HG02759 (cell line): ENCODE measurements around the gene ADGRL3.
"Not testable (repeated sequence)": the region's sequence is repeated elsewhere in the genome, so short reads cannot be mapped to it uniquely, and the experiment has no call there.

Experiments used
- ATAC-seq: cut with Tn5 transposase; IDR thresholded peaks from one replicate; pipeline ENCODE4 v1.9.1; 2021; ENCODE audit warnings: mild to moderate bottlenecking, moderate library complexity; ENCODE audit not compliant: unreplicated experiment

The ADGRL3 gene

DNA sequence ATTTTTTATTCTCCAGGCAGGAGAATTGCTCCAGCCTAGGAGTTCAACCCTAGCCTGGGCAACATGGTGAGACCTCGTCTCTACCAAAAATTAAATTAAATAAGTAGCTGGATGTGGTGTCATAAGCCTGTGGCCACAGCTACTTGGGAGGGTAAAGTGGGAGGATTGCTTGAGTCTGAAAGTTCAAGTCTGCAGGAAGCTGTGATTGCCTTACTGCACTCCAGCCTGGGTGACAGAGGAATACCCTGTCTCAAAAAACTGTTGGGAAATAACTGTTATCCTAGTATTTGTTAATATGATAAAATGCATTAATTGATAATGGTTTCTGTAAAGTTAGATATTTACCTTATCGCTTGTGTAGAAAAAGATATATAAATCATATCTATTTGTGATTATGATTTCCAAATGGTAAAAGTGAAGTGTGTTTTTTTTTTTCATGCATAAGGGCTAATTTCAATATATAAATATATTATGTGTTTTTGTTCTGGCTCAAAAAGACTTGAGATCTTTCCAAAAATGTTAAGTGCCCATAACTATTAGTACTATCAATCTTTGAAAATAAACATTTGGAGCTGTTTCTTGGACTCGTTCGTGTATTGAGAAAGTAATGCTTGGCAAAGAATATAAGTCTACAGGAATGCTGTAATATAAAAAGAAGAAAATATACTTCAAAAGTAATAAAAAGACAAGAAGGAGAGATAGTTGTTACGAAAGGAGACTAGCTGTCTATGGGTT, 396.6 kb downstream of the ADGRL3 start:
- ATAC-seq, result no peak

DNA sequence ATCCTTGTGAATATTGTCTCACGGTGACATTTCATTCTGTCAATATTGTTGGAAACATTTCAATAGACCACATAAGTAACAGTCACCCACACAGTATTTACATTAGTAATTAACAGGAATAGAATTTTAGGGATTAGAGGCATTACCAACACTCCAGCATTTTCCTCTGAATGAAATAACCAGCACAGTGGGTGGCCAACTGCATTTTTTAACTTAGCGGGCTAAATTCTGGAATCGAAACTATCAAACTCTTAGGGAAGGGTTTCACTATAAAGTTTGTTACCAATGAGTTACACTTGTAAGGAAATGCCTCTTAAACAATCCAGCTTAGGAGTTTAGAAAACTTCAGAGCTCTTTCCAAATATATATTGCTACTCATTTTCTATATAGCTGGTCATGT, 403.0 kb downstream of the ADGRL3 start:
- ATAC-seq, result no peak

DNA sequence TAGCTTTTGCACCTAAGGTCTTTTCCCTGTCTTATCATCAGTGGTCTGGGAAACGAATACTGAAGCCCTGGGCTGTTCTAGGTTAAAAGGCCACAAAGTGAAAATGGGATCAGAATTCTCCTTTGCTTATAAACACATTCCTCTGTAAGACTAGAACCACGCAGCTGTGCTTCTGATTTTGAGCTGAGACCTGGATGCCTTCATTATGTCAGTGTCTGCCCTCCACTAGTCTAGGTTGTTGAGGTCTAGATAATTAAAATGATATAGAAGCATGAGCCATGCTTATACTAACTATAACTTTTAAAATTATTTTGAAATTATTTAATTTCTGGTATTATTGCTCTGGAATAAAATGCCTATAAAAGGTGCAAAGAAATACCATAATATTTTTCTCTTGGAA, 403.9 kb downstream of the ADGRL3 start:
- no peak for ATAC-seq

DNA sequence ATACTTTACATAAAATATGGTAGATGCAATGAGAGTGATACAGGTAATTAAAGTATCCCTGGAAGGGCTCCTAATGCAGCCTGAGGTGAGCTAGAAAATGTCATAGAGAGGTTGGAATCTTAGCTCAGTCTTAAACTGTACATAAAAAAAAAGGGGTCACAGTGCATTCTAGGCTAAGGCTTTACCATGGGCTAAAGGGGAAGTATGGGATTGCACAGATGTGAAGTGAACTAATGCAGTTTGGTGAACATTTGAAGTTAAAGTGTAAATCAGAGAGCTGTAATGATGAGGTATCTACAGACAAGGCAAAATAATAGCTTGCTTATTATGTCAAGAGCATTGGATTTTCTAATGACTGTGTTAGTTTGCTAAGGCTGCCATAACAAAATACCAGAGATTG, 405.9 kb downstream of the ADGRL3 start:
- no peak for ATAC-seq

DNA sequence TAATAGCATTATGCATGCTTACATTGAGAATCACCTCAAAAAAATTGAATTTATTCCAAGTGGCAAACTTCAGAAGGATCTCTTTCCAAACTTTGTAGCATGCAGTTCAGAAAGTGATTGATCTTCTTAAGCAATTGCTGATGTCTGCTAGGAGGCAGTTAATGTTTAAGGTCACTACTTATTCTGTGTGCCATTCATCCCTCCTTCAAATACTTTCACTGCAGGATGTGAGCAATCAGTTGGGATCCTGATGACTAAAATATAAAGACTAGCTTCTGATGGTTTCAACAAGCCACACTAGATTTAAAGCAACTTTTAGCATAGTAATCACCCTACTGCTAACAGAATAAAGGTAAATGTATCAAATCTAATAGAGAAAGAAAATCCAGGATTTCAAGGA, 414.1 kb downstream of the ADGRL3 start:
- ATAC-seq, result no peak

DNA sequence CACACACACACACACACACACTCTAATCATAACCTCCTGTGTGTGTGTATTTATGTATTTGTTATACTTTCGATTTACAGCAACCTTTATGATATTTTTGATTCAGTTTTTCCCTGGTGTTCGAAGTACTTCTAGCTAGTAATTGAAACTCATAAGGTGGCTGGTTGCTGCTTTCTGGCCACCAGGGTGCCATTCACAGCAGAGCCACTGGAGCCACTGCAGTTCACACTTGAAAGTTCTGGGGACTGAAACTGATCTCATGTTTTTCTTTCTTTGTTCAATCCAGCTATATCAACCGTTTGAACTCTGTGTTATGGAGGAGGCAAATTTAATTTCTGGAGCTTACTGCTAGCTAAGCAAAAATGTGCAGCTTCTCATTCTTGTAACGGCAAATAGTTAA, 419.4 kb downstream of the ADGRL3 start:
- no peak for ATAC-seq

DNA sequence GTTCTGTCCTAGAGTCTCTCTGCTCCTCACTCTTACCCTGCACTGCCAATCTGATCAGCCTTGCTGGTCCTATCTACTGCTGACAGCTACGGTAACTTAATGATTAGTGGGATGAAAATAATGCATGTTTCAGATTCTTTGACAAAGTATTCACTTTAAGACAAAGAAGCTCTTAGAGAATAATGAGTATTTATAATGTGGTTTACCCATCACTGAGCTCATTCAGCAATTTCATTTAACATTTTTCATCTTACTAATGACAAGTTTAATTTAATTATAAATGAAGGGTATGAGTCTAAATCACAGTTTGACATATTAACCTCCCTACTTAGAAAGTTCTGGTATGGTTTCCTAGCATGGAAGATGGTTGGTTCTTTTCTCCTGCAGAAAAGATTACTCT, 428.2 kb downstream of the ADGRL3 start:
- no peak for ATAC-seq

DNA sequence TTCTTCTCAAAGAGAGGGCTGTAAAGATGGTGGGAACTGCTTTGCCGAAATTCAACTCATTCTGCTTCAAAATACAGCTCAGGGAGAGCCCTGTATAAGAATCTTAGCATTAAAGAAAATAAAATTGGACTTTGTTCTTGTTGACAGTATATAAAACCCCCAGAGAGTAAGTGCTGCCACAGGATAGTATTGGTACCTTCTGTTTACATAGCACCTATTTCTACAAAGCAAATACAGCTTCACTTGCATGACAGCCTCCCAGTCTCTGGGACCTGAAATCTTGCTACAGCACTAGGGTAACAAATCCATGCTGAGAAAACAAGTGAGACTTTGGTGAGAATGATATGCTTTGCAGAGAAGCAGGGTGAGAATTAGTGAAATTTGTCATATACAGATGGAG, 428.6 kb downstream of the ADGRL3 start:
- no peak for ATAC-seq

DNA sequence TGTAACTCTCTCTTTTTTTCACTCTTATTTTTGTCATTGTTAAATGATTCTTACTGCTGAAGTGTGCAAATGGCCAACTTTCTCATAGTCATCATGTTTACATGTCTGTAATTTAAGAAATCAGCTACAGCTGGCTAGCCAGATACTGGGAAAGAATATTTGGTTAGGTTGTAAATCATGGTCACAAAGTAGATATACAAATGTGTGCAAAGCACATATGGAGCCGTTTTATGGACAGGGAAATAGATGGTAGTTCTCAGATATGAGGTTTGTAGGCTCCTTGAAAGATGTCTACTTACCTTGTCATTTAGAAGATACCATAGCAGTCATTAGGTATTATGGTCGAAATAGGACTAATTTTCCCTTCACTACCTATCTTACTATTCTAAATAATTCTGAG, 430.4 kb downstream of the ADGRL3 start:
- no peak for ATAC-seq

DNA sequence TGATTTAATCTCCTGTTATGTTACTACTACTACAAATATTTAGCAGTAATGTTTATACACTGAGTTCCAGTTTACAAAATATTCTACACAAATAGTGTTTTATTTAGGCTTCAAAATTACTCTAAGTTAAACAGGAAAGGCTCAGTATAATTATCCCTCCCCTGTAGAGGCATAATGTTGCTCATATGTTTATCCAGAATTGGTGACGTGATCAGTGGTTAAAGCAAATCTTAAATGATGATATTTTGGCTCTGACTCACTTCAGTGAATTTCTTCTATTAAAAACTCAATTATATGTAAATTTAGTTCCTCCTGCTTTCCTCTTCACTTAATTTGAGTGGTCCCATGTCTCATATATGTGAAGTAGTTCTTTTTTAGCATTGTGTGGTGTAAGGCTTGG, 438.5 kb downstream of the ADGRL3 start:
- no peak for ATAC-seq

DNA sequence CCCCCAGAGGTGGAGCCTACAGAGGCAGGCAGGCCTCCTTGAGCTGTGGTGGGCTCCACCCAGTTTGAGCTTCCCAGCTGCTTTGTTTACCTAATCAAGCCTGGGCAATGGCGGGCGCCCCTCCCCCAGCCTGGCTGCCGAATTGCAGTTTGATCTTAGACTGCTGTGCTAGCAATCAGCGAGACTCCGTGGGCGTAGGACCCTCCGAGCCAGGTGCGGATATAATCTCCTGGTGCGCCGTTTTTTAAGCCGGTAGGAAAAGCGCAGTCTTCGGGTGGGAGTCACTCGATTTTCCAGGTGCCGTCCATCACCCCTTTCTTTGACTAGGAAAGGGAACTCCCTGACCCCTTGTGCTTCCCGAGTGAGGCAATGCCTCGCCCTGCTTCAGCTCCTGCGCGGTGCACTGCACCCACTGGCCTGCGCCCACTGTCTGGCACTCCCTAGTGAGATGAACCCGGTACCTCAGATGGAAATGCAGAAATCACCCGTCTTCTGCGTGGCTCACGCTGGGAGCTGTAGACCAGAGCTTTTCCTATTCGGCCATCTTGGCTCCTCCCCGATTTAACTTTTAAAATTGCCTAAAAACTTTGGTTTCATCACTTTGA, 446.7 kb downstream of the ADGRL3 start:
- not testable (repeated sequence) for ATAC-seq

DNA sequence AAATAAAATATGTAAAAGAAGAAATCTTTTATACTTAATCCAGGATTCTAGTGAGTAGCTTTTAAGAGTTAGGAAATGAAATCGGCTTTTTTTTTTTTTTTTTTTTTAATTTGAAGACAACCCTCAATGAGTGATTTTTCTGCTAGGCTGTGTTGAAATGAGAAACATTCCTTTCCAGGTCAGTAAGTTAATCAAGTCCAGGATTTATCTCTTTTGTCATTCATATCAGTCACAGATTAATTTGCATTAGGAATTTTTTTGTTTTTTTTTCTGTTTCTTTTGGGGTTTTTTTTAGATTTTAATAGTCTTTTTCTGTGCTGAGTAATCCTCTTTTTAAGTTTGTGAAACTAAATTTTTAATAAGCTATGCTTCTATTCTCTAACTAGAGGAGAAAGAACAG, 448.1 kb downstream of the ADGRL3 start:
- ATAC-seq, result no peak

DNA sequence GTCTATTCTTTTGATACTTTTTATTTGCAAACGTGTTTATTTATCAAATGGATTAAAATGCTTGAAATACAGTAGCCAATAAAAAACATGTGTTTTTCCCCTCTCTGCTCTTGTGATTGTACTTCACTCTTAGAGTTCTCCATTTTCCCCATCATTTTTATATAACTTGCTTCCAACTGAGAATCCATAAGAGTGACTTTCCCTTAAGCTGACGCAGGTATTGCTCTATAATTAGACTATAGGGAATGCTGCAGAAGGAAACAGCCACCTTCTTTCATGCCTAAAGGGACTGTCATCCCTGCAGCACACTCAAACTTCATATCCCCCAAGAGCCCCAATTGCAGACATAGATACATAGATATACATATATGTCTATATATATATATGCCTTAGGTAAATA, 456.9 kb downstream of the ADGRL3 start:
- ATAC-seq, result no peak

DNA sequence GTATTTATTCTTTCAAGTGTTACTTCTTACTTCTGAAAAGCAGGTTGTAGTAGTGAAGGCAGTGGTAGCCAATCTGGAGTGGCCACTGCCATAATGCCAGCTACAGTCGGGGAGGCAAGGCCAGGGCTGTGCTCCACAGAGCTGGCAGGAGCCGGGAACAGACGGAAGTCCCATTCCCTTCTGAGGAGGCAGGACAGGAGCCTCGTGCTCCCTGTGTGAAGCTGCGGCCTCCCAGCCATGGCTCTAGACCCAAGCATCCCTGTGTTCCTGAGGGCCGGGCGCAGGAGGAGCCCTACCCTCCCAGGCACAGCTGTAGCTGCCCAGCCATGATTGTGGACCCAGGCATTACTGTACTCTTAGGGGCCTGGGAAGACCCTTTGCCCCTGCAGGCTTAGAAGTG, 461.8 kb downstream of the ADGRL3 start:
- no peak for ATAC-seq

DNA sequence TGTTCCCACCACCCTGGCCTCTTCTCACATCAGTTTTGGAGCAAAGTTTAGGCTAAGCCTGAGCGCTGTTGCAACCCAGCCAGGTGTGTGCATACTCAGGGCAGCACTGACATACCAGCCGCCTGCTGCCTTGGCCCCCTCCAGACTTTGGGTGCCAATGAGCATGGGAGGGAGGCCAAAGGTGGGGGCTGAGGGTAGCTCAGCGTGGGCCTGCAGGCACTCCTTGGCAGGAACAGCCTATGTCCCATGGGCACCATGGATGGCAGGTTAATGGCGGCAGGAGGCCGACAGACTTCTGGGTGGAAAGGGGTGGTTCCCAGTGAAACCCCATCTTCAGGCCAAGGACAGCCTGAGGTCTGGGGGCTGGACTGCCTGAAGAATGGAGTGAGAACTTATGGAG, 462.2 kb downstream of the ADGRL3 start:
- no peak for ATAC-seq

DNA sequence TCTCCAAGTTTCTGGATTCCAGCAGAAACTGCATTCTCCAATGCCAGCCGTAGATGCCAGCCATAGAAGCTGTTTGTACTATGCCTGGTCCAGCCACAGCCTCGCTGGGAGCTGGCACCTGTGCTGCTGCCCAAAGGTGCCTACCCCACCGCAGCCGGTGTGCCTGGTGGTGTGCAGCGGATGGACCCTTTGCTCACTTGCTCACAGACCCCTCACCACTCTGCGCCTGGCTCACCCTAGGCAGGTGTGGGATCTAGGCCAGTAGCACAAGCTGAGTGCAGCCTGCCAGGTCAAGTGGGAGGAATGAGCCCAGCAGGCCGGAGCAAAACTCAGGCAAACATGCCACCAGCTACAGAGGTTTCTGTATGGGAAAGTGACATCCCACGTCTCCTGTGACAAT, 463.2 kb downstream of the ADGRL3 start:
- ATAC-seq, result no peak

DNA sequence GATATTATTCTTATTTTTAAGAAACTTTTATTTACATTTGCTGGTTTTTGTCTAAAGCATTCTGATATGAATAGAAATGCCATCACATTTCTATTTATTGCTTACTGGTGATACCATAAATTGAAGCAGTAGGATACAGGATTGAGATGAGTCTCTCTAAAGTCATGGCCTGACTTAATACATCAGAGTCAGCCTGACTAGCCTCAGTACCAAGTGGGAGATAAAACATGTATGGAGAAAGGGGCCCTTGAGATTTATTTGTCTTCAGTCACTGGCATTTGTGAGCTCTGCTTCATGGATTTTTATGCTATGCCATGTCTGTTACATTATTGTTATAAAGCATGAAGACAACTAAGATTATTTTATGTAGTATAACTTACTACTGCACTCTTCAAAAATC, 465.5 kb downstream of the ADGRL3 start:
- ATAC-seq, result no peak

DNA sequence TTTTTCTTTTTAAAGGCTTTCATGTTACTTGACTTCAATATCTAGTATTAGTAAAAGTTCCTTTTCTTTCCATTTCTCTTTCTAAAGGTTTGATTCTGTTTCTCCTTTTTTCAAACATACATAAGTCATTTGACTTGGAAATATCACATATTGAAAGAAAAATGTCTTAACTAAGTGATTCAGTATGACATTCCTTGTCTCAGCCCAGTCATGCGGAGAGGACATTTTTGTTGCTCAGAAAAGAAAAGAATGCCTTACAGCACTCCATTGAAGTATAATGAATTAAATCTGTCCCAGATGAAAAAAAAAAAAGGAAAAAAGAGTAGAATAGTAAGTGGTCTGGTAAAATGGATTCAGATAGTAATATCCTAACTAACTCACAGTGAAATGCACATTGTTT, 466.1 kb downstream of the ADGRL3 start:
- no peak for ATAC-seq

DNA sequence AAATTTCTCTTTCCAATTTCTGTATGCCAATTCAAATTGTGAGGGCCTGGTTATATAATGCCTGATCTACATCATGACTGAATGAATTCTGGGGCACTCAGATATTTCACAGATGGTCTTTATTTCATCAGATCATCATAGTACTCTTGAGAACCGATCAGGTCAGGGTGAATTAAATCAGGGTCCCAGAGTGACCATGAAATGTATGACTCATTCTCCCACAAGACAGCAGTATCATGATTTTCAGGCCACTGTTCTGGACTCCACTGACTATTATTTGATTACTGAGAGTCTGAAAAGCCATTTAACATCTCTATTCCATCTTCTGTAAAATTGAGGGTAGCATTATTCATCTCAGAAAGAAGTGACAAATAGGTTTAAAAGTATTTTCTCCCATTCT, 471.5 kb downstream of the ADGRL3 start:
- no peak for ATAC-seq

DNA sequence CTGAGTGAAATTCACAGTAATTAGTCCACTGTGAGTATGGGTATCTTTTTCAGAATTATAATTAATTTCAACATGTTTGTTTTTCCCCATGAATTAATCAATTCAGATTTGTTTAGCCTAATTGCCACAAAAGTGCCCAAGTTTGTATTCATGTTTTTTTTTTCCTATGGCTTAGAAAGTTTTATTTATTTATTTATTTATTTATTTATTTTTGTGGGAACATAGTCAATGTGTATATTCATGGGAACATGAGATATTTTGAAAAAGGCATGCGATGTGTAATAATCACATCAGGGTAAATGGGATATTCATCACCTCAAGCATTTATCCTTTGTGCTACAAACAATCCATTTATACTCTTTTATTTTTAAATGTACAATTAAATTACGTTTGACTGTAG, 475.3 kb downstream of the ADGRL3 start:
- ATAC-seq, result no peak

DNA sequence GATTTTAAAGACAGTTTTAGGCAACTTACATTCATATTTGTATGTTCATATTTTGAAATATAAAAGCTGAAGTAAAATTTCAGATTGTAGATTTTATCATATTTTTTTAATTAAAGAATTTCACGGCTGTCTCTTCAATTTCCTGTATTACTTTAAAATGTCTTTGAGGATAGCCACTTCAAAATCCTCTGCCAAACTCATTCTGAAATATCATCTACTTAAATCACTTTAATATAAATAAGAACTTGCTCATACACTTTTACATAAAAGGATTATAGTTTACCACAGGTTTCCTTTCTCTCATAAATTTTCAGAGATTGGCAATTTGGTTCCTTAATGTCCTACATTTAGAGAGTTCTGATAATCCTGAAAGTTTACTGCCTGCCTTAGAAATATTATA, 478.2 kb downstream of the ADGRL3 start:
- ATAC-seq, result no peak

DNA sequence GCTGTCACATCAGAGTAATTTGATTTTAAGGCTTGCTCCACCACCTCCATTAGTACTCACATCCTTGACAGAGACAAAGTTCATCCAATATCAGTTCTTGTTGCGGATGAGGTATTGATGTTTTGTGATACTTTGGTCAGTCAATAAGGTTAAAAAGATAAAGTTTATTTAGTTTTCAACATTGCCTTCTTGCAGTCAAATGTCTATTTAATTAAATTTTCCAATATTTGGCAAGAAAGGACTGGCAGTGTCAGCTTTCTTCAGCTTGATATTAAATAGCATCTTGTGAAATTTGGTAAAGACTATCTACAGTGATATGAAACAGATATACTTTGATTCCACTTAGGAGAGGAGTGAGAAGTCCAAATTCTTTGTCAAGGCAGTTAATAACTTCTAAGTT, 493.4 kb downstream of the ADGRL3 start:
- ATAC-seq, result no peak

DNA sequence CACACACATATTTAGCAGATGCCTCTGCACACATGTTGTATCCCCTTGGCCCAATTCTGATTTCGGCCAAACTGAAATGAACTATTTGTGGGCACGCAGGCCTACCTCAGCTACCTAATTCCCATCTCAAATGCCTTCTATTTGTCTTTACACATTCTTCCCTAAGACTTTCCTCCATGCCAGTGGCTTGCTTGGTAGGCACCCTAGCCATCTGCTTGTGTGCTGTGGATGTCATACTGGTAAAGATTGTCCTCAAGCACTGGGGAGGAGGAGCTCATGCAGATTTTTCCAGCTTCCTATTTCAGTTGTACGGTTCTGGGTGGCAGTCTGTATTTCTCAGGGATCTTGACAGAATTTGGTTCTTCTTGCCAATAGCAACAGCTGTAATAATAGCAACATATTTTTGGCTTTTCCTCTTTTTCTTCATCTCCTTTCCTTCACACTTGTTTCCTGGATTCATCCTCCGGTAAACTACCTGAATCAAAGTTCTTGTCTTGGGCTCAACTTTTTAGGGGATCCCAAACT, 514.3 kb downstream of the ADGRL3 start:
- no peak for ATAC-seq
